Endometrium (tissue), 2 donors: ENCODE results near the gene ST8SIA4.

Source experiments
- FAIRE-seq: peaks from 2 replicates; lab custom pipeline; 2012; peaks lifted over from hg19 to GRCh38; lab: Jason Lieb, UNC
- donor health status: control.
- donor health status: control.

The ST8SIA4 gene

DNA sequence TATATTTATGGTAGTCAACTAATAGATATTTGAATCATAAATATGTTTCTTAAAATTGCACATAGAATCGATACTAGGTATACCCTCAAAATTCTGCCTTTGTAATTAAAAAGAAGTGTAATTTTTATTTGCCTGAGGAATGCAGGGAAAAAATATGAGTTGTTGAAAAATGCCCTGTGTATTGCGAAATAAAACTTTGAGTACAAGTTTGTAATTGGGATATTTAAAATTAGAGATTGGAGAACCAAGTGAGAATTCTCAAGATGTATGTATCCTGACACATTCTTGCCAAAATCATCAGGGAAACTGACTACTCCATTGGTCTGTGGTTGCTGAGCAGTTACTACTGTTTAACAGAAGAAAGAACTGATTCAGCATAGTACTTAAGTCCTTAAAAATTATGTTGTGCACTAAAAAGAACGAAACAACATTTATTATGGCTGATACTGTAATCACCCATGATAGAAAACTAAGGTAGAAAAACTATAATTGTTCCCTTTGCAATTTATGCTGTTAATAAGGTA lies 36.0 kb downstream of the ST8SIA4 start:
- no peak for FAIRE-seq

DNA sequence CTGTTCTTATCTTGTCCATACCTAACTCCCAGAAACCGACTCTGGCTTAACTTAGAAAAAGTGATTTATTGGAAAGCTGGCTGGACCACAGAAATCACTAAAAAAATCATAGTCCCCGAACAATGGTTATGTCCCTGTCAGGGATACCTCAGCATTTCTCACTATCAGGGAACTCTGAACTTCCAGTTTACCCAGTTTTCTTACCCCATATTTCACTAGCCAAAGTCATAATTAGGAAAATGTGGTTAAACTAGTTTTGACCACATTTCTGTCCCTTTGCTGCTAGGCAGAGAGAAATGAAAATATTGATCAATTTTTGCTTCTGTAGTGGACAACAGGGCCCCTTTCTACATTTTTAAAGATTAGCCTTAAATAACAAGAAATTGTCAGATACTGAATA lies 38.2 kb downstream of the ST8SIA4 start:
- FAIRE-seq = no peak

DNA sequence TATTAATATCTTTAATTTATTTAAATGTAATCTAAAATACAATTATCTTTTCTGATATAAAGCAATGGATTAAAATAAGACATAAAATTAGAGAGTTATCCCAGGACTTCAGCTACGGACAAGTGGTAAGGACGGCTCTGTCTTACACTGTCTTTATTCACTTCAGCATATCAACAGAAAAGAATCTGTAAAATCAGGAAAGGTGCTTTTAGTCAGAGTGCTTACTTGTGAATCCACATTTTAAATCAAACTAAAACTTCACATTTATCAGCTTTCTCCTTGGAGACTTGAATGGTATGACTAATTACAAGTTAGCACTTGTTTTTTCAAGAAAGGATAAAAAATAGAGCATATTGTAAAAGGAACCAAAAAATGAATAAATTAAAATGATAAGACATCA lies 39.3 kb downstream of the ST8SIA4 start:
- no peak for FAIRE-seq

DNA sequence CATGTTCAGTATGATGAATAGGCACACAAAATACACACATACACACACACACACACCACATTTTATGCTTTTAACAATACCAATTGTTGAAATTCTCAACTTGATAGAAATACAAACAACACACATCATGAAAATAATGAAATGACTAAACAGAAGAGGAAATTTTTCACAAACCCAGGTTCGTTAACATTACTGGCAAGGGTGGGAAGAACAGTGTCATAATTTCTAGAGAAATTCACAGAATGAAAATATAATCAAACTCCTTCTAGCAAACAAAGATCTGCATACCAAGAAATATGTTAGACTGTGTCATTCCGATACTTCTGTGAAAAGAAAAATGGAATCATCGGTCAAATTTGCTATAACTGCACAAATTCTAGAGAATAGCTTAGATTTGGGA lies 41.9 kb downstream of the ST8SIA4 start:
- no peak for FAIRE-seq

DNA sequence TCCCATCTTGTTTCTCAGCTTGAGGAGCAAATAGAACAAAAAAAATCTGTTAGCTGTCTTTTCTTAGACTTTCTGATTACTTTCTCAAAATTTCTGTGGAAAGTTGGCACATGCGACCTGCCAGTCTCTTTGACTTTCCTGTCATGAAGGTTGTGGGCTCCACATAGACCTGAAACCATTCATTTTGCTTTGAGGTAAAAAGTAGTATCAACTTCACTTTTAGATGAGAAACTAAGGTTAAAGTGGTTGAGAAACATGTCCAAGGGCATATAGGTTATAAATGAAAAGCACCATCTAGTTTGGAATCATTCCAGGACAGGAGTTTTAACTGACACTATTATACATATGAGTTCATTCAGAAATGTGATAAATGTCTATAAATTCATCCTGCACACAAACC lies 42.7 kb downstream of the ST8SIA4 start:
- no peak for FAIRE-seq

DNA sequence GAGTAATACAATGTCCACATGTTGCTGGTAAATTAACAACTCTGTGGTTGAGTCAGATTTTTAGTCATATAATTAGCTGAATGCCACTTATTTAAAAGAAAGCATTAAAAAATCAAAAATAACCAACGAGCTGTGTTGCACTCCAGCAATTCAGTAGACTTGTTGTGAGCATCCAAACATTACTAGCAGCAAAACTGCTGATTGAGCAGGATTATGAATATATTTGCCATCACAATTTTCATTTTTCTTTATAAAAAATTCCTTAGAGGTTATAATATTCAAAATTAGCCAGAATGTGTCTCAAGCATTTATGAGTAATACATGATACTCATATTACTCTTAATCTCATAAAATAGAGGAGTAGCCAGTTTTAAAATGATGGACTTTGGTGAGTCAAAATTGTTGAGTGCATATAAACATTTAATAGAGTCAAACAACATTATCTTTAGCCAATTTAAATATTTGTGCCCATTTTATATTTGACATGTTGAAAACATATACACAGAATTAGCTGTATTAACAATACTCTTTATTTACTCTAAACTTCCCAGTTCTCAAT lies 44.0 kb downstream of the ST8SIA4 start:
- no peak for FAIRE-seq

DNA sequence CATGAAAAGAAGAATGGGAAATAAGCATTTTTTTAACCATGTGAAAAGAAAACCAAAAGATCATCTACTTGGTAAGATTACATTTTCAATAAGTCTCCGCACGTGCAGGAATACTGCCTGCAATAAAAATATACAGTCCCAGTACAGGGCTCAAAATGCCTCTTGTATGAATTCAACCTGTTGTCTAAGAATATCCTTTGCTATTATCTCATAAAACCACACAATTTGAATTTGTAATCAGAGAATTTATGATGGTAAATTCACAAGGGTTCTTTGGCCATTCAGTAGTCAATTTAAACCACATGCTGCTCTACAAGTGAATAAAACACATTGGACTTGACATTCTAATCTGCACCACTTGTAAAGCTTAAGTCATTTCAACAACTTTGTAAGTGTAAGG lies 46.6 kb downstream of the ST8SIA4 start:
- FAIRE-seq = no peak

DNA sequence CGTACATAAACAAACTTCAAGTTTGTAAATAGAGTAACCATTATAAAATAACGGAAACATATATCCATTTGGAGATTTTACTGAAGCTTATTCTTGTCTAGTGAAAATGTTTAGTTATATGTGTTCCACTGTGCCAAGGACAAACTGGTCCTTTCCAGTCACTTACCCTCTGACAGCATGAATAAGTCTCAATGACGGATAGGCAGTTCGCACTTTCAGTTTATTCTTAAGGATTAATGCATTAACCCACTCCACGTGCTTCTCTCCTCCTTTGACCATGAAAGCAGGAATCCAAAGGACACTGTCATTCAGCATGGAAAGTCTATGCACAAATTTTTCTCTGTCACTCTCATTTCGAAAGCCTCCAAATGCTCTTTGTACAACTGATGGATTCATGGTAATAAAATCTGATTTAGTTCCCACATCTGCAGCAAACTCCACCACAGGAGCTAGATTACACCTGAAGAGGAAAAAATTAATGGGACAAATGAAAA lies 47.1 kb downstream of the ST8SIA4 start:
- no peak for FAIRE-seq

DNA sequence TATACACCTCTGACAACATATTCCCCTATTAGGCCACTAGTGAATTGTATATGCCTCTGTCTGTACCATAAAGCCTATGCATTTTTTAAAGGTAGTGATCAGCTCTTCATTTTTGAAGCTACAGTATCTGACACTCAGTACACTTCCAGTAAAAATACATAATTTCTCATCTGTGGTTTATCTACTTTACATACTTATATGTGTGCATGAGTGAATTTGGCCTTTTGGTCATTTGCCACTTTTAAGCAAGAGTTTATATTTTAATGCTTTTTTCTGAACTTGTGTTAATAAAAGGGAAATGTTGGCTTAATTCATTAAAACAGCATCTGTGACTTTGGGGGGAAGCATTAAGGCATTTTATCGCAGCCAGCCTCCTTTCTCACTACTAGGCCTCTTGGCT lies 47.8 kb downstream of the ST8SIA4 start:
- no peak for FAIRE-seq

DNA sequence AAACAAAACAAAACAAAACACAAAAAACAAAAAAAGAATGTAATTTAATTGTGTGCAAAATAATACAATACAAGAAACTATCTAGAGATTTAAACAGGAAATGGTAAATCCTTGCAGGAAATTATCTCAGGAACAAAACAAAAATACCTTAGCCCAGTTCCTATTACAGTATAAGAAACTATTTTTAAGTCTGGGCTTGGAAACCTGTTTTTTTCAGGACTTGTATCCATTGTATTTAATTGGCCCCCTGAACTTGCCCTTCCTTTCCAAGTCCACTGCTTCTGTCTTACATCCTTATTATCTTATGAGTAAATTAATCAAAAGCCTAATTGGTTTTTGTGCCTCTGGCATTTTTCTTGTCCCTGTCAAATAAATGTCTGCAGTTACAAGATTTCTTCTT lies 48.5 kb downstream of the ST8SIA4 start:
- FAIRE-seq = no peak

DNA sequence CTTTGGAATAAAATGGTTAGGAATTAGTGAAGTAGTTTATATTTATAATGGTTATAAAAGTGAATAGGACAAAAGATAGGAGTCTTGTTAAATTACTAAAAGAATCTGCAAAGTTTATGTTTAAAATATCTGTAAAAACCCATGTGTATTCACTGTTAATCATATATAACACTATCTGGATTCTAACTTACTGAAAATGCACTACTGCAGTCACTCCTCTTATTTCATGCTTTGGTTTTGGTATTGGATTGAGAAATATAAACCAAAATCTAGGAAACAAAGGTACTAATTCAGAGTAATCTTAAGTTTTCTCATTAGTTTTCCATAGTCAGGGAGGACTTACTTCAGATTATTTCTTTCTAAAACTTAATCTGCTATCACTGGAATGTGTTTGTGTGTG lies 49.5 kb downstream of the ST8SIA4 start:
- no peak for FAIRE-seq

DNA sequence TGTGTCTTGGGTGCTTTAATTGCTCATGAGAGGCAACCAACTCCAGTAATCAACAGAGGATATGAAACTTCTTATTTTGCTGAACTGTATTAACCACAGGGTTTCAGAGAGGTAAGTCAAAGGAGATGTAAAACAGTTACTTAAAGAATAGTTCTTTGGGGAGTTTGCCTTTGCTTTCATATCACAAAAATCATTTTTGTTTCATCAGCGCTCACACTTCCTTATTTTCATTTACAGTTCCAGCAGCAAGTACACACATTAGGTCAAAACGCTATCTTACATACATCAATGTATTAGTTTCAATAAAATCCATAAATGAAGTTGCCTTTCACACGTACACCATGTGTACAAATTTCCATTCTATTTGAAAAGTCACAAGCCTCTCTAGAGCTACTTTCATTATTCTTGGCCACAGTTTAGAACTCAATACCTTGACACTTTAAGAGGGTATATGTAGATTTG lies 50.1 kb downstream of the ST8SIA4 start:
- no peak for FAIRE-seq

DNA sequence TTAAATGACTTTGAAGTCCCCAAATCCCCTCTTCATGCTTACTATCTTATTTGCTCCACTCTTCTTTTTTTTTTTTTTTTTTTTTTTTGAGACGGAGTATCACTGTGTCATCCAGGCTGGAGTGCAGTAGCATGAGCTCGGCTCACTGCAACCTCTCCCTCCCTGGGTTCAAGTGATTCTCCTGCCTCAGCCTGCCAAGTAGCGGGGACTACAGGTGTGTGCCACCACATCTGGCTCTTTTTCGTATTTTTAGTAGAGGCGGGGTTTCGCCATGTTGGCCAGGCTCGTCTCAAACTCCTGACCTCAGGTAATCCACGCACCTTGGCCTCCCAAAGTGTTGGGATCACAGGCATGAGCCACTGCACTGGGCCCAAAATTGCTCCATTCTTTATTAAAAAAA lies 51.0 kb downstream of the ST8SIA4 start:
- no peak for FAIRE-seq

DNA sequence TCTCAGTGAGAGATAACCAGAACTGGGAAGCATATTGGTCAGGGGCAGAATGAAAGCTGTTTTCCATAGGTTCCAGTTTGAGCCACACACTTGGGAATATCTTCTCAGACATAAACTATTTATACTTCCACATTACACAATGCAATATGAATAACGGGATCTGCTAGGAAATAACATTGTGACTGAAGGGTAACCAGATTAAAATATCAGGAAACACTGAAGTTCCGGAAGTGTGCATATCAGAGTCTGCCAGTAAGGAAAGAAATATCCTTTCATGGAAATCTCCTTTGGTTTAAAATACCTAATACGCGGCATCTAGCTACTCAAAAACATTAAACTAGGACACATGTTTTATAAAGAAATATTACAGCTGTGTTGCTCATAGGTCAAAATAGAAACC lies 56.3 kb downstream of the ST8SIA4 start:
- FAIRE-seq = no peak

DNA sequence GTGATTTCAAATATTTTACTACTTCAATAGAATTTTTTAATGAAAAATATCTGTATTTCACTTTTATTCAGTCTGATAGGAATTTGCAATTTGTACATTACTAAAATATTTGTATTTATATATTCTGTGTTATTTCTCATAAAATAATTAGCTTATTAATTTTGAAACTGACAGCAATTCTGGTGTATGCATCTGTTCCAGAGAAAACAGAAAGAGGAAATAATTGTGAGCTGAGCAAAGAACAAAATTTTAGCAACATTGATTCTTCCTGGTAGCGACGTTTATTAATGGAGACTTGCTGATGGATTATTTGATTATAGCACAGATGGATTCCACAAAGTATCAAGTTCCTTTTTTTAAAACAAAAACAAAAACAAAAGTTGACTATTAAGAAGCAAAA lies 61.0 kb downstream of the ST8SIA4 start:
- no peak for FAIRE-seq

DNA sequence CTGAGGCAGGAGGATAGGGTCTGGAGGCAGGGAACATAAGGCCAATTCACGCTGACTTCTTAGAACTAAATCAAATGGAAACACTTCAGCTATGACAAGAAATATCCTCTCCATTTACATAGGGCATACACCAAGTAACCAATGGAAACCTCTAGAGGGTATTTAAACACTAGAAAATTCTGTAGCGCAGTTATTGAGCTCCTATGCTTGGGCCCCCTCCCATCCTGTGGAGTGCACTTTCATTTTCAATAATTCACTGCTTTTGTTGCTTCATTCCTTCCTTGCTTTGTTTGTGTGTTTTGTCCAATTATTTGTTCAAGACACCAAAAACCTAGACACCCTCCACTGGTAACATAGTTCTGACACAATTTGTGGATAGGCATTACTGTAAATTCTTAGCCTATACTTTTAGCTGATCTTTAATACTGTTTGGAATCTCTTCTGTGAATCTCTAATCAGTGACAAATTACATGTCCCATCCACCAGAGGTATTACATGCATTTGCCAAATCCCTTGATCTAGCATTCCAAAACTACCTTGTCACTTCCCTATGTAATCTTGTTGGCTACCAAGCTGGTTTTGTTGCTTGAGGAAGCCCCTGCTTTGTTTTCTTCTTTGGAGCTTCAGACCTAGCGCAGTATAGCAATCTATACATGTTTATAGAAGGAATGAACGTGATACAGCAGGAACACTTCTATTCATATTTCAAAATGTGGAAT lies 61.6 kb downstream of the ST8SIA4 start:
- no peak for FAIRE-seq

DNA sequence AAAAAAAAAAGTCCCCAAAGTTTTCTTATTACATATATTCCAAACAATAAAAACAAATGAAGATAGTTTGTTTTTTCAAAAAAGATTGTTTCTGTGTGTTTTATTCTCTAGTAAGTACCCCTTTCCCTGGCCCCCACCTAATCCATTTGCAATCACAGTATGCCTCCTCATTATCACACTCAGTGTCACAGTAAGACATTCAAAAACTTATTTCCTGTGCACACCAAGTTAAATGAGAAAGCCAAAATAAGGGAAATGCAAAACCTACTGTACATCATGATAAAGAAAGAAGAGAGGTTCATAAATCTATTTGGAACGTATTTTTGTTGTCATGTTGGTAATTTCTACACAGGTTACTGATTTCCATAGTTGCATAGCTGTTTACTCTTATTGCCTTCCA lies 62.3 kb downstream of the ST8SIA4 start:
- no peak for FAIRE-seq

DNA sequence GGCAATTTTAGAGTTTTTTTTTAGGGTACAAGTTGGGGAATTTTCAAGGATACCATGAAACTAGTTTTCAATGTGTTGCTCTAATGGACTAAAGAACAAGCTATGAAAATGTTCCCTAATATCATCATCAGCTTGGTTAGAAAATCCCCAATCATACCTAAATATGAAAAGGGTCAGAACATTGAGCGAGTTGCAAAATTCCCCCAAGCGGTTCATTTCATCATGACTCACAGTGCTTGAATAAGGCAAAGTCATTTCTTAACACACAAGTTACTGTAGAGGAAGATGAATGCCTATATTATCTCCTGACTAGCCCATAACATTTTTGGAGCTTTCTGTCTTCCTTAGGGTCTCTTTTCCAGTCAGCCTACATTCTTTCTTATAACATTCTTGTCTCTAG lies 62.7 kb downstream of the ST8SIA4 start:
- FAIRE-seq = no peak

DNA sequence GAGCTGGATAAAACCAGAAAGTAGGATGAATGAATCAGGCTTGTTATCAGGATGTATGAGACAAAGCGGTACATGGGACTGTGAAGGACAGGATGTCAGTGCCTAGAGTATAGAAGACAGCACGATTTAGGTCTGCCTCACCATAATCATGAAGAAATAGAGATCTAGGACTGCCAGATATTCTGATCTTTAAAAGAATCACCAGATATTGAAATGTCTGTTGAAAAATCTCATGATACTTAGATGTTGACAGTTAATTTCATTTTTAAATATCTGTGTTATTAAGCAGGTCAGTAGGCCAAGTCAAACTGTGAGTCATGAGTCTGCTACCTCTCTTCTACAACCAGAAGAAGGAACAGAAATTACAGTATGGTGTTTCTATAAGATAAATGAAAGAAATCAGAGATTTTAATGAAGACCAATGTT lies 65.0 kb downstream of the ST8SIA4 start:
- FAIRE-seq = no peak

DNA sequence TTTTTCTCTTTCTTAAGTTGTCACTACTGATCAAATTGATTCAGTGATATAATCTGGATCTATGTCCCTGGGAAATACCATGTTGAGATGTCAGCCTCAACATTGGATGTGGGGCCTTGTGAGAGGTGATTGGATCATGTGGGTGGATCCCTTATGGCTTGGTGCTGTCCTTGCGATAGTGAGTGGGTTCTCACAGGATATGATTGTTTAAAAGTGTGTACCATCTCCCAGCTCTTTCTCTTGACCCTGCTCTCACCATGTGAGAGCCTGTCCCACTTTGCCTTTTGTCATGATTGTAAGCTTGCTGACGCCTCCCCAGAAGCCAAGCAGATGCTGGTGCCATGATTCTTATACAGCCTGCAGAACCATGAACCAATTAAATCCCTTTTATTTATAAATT lies 68.6 kb downstream of the ST8SIA4 start:
- FAIRE-seq = no peak

DNA sequence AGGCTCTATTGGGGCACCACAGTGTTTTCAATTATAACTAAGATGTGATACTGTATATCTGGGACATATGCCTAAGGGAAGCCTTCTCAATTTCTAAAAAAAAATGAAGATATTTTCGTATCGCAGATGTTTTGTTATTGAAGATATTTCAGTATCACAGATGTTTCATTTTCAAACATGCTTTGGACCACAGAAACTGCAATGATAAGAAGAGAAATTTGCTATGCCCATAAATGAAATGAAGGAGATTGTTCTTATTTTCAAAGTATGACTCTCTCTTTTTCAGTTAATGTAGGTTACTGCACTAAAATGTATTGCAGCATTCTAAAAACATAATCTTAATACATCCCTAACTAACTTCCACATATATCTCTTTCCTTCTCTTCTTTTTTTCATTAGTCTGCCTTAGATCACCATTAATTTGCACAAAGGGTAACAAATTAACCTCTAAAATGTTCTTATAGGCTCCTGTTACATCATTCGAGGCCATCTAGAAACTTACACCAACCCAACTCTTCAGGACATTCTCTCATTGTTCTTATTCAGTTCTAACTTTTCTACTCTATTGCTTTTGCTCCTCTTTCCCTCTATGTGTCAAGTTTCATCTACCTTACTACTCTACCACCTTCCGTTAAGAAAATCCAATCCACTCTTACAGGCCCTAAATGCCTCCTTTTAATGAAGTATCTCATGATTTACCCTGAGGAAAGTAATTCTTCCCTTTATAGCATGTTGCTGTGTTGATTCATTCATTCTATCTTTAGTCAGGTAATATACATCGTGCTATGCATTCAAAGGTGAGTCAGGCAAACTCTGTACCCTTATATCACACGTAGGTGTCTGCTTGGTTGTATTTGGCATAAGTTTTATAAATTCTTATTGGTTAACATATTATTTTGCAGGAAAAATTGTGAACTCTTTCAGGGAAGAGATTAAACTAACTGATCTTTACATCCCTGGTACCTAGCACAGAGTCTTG lies 70.5 kb downstream of the ST8SIA4 start:
- FAIRE-seq = no peak

DNA sequence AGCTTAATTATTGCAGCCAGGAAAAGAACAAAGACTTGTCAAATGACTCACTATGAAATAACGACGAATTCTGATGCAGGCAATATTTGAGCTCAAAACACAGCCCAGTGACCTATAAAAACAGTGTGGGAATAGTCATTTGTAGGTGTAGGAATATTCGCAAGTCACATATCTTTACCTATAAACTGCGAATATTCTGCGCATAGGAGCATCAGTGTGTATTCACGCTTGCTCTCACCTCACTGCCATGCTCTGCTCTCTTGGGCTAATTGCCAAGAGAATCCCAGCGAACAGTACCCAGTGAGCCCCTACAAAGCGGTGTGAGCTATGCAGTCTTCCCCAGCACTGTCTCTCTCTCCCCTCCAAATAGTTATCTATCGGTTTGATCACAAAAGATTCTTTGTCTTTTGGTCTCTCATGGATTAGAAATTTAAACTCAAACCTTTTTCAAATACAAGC lies 74.2 kb downstream of the ST8SIA4 start:
- no peak for FAIRE-seq
